Loucy (cell line): ENCODE data around the gene SCTR.

ENCODE experiments used
- CTCF ChIP-seq: fragments of 200-600 bp; sonication (generic); conservative IDR thresholded peaks from 2 replicates; pipeline ENCODE4 v1.5.1; 2014; ENCODE audit warnings: mild to moderate bottlenecking, antibody characterized with exemption, low read length
- EZH2phosphoT487 ChIP-seq: fragments of 200-600 bp; IDR thresholded peaks from 2 replicates; pipeline ENCODE4 v1.6.1; 2018; ENCODE audit warnings: antibody characterized with exemption, mild to moderate bottlenecking, moderate library complexity, borderline replicate concordance

DNA sequence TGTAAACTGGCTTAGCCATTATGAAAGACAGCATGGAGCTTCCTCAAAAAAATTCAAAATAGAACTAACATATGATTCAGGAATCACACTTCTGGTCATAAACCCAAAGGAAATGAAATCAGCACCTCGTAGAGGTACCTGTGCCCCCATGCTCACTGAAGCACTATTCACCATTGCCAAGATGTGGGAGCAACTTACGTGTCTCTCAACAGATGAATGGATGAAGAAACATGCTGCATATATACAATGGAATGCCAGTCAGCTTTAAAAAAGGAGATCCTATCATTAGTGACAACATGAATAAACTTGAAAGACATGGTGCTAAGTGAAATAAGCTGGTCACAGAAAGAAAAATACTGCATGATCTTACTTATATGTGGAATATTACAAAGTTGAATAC, 8.2 kb downstream of the SCTR start:
- TF ChIP-seq CTCF (no peak), EZH2phosphoT487 (no peak)
